ENCODE results near the gene NFKBIB. TPM values are rescaled to one million over a fixed set of nuclear protein-coding genes. Genes with fewer than 3 reads are reported as not detected.
"Not testable (repeated sequence)": the region's sequence is repeated elsewhere in the genome, so short reads cannot be mapped to it uniquely, and the experiment has no call there.

Gene NFKBIB, protein sequence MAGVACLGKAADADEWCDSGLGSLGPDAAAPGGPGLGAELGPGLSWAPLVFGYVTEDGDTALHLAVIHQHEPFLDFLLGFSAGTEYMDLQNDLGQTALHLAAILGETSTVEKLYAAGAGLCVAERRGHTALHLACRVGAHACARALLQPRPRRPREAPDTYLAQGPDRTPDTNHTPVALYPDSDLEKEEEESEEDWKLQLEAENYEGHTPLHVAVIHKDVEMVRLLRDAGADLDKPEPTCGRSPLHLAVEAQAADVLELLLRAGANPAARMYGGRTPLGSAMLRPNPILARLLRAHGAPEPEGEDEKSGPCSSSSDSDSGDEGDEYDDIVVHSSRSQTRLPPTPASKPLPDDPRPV
- 10 to 100 TPM; 49.6 to 53.4 TPM for total RNA-seq

DNA sequence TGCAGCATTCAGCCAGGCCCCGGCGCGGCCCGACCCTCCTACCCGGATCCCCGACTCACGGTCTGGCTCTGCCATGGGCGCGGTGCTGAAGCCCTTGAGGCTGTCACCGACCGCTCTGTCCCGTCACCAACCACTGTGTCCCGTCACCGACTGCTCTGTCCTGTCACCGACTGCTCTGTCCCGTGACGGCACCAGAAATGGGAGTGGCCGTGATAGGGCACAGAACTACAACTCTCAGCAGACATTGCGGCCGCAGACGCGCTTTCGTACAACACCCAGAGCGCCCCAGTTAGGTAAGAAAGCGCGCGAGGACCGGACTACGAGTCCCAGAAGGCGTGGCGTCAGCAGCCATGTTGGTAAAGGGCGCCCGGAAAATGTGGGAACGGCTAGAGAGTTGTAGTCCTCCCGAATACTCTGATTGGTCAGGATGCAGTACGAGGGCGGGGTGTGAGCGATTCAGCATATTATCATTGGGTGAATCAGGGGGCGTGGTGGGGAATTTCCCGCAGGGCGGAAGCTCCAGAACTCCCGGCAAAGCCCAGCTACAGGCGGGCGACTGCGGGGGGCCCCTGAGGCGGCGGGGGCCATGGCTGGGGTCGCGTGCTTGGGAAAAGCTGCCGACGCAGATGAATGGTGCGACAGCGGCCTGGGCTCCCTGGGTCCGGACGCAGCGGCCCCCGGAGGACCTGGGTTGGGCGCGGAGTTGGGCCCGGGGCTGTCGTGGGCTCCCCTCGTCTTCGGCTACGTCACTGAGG lies at the start of gene NFKBIB, which contains the start of gene SIRT2:
NFKBIB (plus strand) TSS at position 523 of the 755 bp plus-strand sequence; CDS start at position 587, 64 bp downstream.
SIRT2 (minus strand) TSS at position 172 of the 755 bp plus-strand sequence; CDS start at position 75, 97 bp downstream.
- Mint-ChIP-seq H3K27me3 (no peaks in the 10 kb centered on the region), H3K4me1 (ENCODE audit: low read depth) (peaks cover 33% of the 10 kb centered on the region), H3K27ac (peak within 1 kb of the TSS; percentile 87), H3K36me3 (peaks cover 13% of the 10 kb centered on the region), H3K9me3 (no peaks in the 10 kb centered on the region), H3K4me3 (peak within 1 kb of the TSS; percentile 95)
- intact Hi-C loops (cut with micrococcal nuclease): loop anchor here (1.0 to 2.0 kb wide), 3 partner anchors 31 to 69 kb away; partner anchors contain the start of genes ECH1, MRPS12 and SARS2
- DNase-seq: peak; percentile 100
- ChIA-PET POLR2A (interaction anchor here (0.9 to 1.6 kb wide), 7 partner anchors 14 to 240 kb away, joined by 3 to 6 read pairs (median 4); partner anchors contain the start of genes MRPS12, RINL and SARS2), CTCF (interaction anchor here (0.7 to 3.9 kb wide), 8 partner anchors 12 to 574 kb away, joined by 3 to 56 read pairs (median 6); partner anchors contain the start of genes FAM98C, MRPS12 and SARS2)

DNA sequence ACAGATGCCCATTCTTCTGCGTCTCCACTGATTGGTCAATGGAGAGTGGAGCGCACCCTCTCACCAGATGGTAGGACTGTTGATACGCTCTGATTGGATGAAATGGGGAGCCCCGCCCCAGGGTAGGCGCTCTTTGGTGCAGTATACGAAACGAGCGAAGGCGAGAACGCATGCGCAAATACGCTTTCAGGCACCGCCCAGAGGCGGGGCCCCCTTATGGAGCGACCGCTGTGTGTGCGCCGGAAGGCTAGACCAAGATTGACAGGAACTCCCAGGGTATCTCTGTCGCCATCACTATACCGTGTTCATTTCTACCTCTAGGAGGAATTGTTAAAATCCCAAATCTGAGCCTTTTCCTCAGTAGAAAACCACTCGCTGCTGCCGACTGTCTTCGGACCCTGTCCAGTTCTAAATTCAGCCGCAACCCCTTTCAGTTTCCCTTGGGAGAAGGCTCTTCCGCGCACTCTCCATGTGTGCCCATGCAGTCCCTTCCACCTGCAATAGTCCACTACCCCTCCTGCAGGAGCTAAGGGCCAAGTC lies 49.3 kb upstream of the NFKBIB start:
- intact Hi-C loops (cut with micrococcal nuclease): loop anchor here (1.0 to 5.0 kb wide), 11 partner anchors 12 to 552 kb away; partner anchors contain the start of genes ACTN4, ECH1, FAM98C and MRPS12
- H3K36me3 Mint-ChIP-seq: peaks cover 36% of the 10 kb centered on the region

DNA sequence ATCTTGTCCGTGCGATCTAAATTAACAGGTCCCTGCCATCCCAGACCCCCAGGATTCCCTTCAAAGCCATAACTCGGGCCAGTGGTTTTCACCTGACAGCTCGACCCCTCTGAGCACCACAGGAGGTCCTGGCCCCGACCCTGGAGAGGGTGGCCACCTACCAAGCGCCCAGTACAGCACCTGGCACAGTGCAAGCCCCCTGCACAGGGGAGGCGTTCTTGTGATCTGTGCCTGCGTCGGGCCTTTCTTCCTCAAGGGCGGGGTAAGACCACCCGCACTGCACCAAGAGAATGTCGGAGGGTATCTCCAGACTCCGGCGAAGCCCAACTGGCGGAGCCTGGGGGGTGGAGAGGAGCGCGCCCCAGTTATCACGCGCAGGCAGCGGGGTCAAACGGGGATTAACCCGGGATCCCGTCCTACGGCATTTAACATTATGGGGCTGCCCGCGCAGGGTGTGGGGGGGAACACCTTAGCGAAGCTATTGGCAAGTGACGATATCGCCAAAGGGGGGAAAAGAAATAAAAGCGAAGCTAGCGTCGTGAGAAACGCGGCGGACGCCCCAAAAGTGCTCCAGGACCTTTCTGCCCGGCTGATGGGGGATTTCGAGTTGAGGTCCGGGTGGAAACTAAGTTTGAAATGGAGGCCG lies 48.7 kb upstream of the NFKBIB start:
- Mint-ChIP-seq H3K9me3 (no peaks in the 10 kb centered on the region), H3K4me3 (peak overlapping the region; percentile 97)
- peak; percentile 53 for DNase-seq

More for the DNA sequence above, 49.3 kb upstream of the NFKBIB start:
- DNase-seq: no peak
- peak overlapping the region; percentile 97 for H3K27ac Mint-ChIP-seq
- POLR2A ChIA-PET: interaction anchor here (0.7 to 3.2 kb wide), 6 partner anchors 8 to 448 kb away, joined by 3 to 24 read pairs (median 5); partner anchors contain the start of gene FAM98C
- no peaks in the 10 kb centered on the region for H3K27me3 Mint-ChIP-seq
- H3K4me1 Mint-ChIP-seq (ENCODE audit: low read depth): peaks cover 38% of the 10 kb centered on the region
- H3K9me3 Mint-ChIP-seq: no peaks in the 10 kb centered on the region
- CTCF ChIA-PET: interaction anchor here (0.6 to 3.2 kb wide), 3 partner anchors 19 to 80 kb away, joined by 3 to 15 read pairs (median 12); partner anchors contain the start of genes MRPS12 and SARS2
- peak overlapping the region; percentile 97 for H3K4me3 Mint-ChIP-seq

DNA sequence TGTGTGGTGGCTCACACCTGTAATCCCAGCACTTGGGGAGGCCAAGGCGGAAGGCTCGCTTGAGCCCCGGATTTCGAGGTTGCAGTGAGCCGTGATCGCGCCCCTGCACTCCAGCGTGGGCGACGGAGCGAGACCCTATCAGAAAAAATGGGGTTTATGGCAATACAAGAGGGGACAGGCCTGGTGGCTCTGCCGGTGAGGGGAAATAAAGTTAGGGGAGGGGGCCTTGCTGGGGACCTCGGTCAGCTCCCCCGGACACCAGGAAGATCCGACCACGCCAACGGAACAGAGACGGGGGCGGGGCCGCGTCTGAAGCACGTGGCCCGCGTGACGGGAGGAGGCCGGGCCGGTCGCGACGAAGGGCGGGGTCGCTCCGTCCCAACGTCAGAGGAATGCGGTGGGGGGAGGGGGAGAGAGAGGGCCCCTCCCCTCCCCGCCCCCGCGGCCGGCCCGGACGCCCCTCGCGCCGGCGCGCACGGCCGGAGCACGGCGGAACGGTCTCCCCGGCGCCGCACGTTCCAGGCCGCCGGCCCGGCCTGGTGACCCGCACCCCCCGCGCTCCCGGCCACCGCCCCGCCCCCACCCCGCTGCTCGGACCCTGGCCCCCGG lies 48.0 kb upstream of the NFKBIB start:
- Mint-ChIP-seq H3K27ac (peak overlapping the region; percentile 97), H3K27me3 (no peaks in the 10 kb centered on the region), H3K9me3 (no peaks in the 10 kb centered on the region), H3K36me3 (peaks cover 28% of the 10 kb centered on the region), H3K4me3 (peak overlapping the region; percentile 97), H3K4me1 (ENCODE audit: low read depth) (peaks cover 33% of the 10 kb centered on the region)
- ChIA-PET CTCF (interaction anchor here (2.8 to 3.2 kb wide), 2 partner anchors 18 to 79 kb away, joined by 12 to 15 read pairs; partner anchors contain the start of genes MRPS12 and SARS2), POLR2A (interaction anchor here (0.7 to 3.2 kb wide), 11 partner anchors 9 to 449 kb away, joined by 3 to 24 read pairs (median 5); partner anchors contain the start of genes ECH1 and FAM98C)
- intact Hi-C loops (cut with micrococcal nuclease): loop anchor here (1.0 to 5.0 kb wide), 7 partner anchors 18 to 551 kb away; partner anchors contain the start of genes ACTN4, FAM98C, RASGRP4 and SAMD4B
- DNase-seq: peak; percentile 94

More for the DNA sequence above, 48.7 kb upstream of the NFKBIB start:
- intact Hi-C loops (cut with micrococcal nuclease): loop anchor here (1.0 to 5.0 kb wide), 11 partner anchors 13 to 551 kb away; partner anchors contain the start of genes ACTN4, ECH1, FAM98C and MRPS12
- H3K27me3 Mint-ChIP-seq: no peaks in the 10 kb centered on the region
- H3K36me3 Mint-ChIP-seq: peaks cover 30% of the 10 kb centered on the region
- ChIA-PET POLR2A (interaction anchor here (0.7 to 3.2 kb wide), 9 partner anchors 9 to 448 kb away, joined by 3 to 24 read pairs (median 5); partner anchors contain the start of genes ECH1 and FAM98C), CTCF (interaction anchor here (0.6 to 3.2 kb wide), 3 partner anchors 19 to 79 kb away, joined by 3 to 15 read pairs (median 12); partner anchors contain the start of genes MRPS12 and SARS2)
- peak overlapping the region; percentile 97 for H3K27ac Mint-ChIP-seq
- peaks cover 32% of the 10 kb centered on the region for H3K4me1 Mint-ChIP-seq (ENCODE audit: low read depth)

DNA sequence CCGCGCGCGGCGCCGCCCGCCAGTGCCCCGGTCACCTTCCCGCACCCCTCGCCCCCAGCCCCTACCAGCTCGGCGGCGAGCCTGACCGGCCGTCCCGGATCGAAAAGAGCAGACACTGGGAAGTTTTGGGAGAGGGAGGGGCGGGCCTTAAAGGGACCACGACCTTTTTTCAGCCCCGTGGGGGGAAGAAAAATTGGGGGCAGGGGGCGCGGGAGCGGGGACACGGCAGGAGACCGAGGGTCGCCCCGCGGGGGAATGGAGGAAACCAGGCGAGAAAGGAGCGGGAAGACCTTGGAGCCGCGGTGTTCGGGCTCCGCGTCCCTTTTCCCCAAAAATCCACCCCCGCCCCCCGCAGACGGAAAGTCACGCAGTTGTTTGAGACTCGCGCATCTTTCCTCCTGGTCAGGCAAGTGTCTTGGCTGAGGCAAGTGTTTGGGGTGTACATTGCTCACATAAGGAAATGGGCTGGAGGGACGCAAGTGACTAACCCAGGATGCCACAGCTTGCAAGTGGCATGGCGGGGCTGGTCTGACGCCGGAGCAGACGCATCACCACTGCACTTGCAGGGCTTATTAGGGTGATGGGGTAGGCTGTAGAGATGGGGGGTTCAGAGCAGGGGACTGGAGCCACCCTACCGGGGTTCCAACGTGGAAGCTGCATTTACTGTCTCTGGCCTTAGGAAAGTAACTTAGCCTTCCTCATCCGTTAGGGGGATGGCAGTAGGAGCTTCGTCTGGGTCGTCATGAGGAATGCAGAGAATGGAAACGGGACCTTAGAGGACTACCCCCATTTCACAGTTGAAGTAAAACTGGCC lies 47.3 kb upstream of the NFKBIB start:
- Mint-ChIP-seq H3K9me3 (no peaks in the 10 kb centered on the region), H3K4me1 (ENCODE audit: low read depth) (peaks cover 33% of the 10 kb centered on the region), H3K36me3 (peaks cover 22% of the 10 kb centered on the region), H3K27me3 (no peaks in the 10 kb centered on the region), H3K4me3 (peak overlapping the region; percentile 83), H3K27ac (peak overlapping the region; percentile 92)
- ChIA-PET CTCF (interaction anchor here (0.6 to 3.2 kb wide), 5 partner anchors 17 to 245 kb away, joined by 3 to 15 read pairs (median 5); partner anchors contain the start of genes MRPS12 and SARS2), POLR2A (interaction anchor here (0.8 to 3.2 kb wide), 10 partner anchors 11 to 450 kb away, joined by 3 to 24 read pairs (median 6); partner anchors contain the start of genes ECH1, FAM98C and RINL)
- intact Hi-C loops (cut with micrococcal nuclease): loop anchor here (1.0 to 5.0 kb wide), 6 partner anchors 17 to 550 kb away; partner anchors contain the start of genes FAM98C, RASGRP4 and SAMD4B
- peak; percentile 82 for DNase-seq

DNA sequence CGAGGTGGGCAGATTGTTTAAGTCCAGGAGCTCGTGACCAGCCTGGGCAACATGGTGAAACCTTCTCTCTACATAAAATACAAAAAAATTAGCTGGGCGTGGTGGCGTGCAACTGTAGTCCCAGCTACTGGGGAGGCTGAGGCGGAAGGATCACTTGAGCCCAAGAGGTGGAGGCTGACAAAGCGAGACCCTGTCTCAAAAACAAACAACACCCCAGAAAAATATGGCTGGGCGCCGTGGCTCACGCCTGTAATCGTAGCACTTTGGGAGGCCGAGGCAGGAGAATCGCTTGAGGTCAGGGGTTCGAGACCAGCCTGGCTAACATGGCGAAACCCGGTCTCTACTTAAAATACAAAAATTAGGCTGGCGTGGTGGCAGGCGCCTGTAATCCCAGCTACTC lies 46.6 kb upstream of the NFKBIB start:
- Mint-ChIP-seq H3K36me3 (peaks cover 14% of the 10 kb centered on the region), H3K9me3 (no peaks in the 10 kb centered on the region), H3K27me3 (no peaks in the 10 kb centered on the region), H3K4me3 (peak overlapping the region; percentile 83), H3K4me1 (ENCODE audit: low read depth) (peaks cover 33% of the 10 kb centered on the region), H3K27ac (peak overlapping the region; percentile 92)
- no peak for DNase-seq
- ChIA-PET POLR2A (interaction anchor here (0.8 to 3.2 kb wide), 7 partner anchors 10 to 118 kb away, joined by 4 to 24 read pairs (median 10); partner anchors contain the start of genes ECH1 and RINL), CTCF (interaction anchor here (1.2 to 3.2 kb wide), 3 partner anchors 16 to 77 kb away, joined by 5 to 15 read pairs (median 12); partner anchors contain the start of genes MRPS12 and SARS2)
- intact Hi-C loops (cut with micrococcal nuclease): loop anchor here (5.0 kb wide), 5 partner anchors 296 to 549 kb away; partner anchors contain the start of genes FAM98C, RASGRP4 and SAMD4B

DNA sequence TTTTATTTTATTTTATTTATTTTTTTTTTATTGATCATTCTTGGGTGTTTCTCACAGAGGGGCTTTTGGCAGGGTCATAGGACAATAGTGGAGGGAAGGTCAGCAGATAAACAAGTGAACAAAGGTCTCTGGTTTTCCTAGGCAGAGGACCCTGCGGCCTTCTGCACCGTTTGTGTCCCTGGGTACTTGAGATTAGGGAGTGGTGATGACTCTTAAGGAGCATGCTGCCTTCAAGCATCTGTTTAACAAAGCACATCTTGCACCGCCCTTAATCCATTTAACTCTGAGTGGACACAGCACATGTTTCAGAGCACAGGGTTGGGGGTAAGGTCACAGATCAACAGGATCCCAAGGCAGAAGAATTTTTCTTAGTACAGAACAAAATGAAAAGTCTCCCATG lies 44.8 kb upstream of the NFKBIB start:
- H3K36me3 Mint-ChIP-seq, H3K27me3 Mint-ChIP-seq, POLR2A ChIA-PET, CTCF ChIA-PET, DNase-seq, H3K27ac Mint-ChIP-seq, H3K9me3 Mint-ChIP-seq: not testable (repeated sequence)
- peaks cover 29% of the 10 kb centered on the region for H3K4me1 Mint-ChIP-seq (ENCODE audit: low read depth)
- intact Hi-C loops (cut with micrococcal nuclease): loop anchor here (5.0 kb wide), 5 partner anchors 298 to 547 kb away; partner anchors contain the start of genes FAM98C, RASGRP4 and SAMD4B
- peak overlapping the region; percentile 26 for H3K4me3 Mint-ChIP-seq

DNA sequence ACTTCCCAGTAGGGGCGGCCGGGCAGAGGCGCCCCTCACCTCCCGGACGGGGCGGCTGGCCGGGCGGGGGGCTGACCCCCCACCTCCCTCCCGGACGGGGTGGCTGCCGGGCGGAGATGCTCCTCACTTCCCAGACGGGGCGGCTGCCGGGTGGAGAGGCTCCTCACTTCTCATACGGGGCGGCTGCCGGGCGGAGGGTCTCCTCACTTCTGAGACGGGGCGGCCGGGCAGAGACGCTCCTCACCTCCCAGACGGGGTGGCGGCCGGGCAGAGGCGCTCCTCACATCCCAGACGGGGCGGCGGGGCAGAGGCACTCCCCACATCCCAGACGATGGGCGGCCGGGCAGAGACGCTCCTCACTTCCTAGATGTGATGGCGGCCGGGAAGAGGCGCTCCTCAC lies 44.0 kb upstream of the NFKBIB start:
- H3K9me3 Mint-ChIP-seq, H3K27ac Mint-ChIP-seq, POLR2A ChIA-PET: not testable (repeated sequence)

DNA sequence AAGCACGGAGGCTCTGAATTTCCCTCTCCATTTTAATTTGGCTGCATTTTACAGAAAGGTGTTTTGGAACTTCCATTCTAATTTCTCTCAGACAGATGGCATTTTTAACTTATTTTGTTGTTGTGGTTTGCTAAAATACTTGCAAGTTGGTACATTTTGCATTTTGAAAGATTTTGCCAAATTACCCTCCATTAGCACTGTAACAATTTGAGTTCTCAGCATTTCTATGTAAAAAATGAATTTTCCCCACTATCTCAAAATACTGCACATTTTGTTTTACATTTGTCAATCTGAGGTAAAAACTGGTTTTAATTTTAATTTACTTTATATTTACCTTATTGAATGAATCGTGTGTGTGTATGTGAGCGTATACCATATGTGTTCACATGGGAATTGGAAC lies 43.0 kb upstream of the NFKBIB start:
- intact Hi-C loops (cut with micrococcal nuclease): loop anchor here (1.0 kb wide), 1 partner anchor 12 kb away; no protein-coding TSS in a partner anchor
- POLR2A ChIA-PET: interaction anchor here (0.6 kb wide), 1 partner anchor 167 kb away, joined by 4 read pairs; no protein-coding TSS in a partner anchor
- DNase-seq: no peak
- peaks cover 2% of the 10 kb centered on the region for H3K36me3 Mint-ChIP-seq
- CTCF ChIA-PET: interaction anchor here (0.6 to 2.8 kb wide), 3 partner anchors 12 to 270 kb away, joined by 3 to 12 read pairs (median 6); no protein-coding TSS in a partner anchor
- H3K27me3 Mint-ChIP-seq: no peaks in the 10 kb centered on the region
- H3K4me1 Mint-ChIP-seq (ENCODE audit: low read depth): peaks cover 28% of the 10 kb centered on the region
- no peaks in the 10 kb centered on the region for H3K9me3 Mint-ChIP-seq
- no peak overlapping the region for H3K4me3 Mint-ChIP-seq
- H3K27ac Mint-ChIP-seq: peak overlapping the region; percentile 87

More for the DNA sequence above, 44.0 kb upstream of the NFKBIB start:
- H3K36me3 Mint-ChIP-seq; H3K27me3 Mint-ChIP-seq; H3K4me3 Mint-ChIP-seq; DNase-seq; intact Hi-C loops (cut with micrococcal nuclease): not testable (repeated sequence)
- peaks cover 29% of the 10 kb centered on the region for H3K4me1 Mint-ChIP-seq (ENCODE audit: low read depth)
- CTCF ChIA-PET: interaction anchor here (2.8 kb wide), 1 partner anchor 13 kb away, joined by 12 read pairs; no protein-coding TSS in a partner anchor

All from activated CD4-positive, alpha-beta memory T cell treated with anti-CD3 and anti-CD28 coated beads for 36 hours (primary cell).